Measurements from ENCODE around the gene CD84.
"Not testable (repeated sequence)": the region's sequence is repeated elsewhere in the genome, so short reads cannot be mapped to it uniquely, and the experiment has no call there.

Gene CD84

DNA sequence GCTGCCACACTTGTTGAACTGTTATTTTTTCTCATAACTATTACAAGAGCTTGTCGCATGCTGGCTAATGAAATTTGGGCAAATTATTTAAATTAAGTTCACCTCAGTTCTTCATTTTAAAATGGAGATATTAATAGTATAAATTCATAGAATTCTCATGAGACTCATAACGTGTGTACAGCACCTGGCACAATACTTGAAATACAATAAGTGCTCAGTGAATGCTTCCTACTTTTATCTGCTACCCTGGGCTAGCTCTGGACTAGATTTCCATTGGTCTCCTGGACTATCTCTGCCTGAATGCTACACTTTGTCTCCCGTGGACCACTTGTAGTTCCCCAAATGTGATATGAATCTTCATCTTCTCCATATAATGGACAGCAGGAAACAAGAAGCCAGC lies 57.2 kb downstream of the CD84 start:
- POLR2A ChIA-PET, result no interaction called here
- CTCF ChIA-PET, result no interaction called here
- H3K4me3 ChIP-seq (ENCODE audit: low read depth, low read length), result no peak overlapping the region
- no peak for DNase-seq (ENCODE audit: low read depth, low spot score)
- TF ChIP-seq, protein P1, sequence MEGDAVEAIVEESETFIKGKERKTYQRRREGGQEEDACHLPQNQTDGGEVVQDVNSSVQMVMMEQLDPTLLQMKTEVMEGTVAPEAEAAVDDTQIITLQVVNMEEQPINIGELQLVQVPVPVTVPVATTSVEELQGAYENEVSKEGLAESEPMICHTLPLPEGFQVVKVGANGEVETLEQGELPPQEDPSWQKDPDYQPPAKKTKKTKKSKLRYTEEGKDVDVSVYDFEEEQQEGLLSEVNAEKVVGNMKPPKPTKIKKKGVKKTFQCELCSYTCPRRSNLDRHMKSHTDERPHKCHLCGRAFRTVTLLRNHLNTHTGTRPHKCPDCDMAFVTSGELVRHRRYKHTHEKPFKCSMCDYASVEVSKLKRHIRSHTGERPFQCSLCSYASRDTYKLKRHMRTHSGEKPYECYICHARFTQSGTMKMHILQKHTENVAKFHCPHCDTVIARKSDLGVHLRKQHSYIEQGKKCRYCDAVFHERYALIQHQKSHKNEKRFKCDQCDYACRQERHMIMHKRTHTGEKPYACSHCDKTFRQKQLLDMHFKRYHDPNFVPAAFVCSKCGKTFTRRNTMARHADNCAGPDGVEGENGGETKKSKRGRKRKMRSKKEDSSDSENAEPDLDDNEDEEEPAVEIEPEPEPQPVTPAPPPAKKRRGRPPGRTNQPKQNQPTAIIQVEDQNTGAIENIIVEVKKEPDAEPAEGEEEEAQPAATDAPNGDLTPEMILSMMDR (IDR thresholded peaks at IDR 0.05; ENCODE audit: insufficient read depth, low read length, missing control alignments), result no peak

DNA sequence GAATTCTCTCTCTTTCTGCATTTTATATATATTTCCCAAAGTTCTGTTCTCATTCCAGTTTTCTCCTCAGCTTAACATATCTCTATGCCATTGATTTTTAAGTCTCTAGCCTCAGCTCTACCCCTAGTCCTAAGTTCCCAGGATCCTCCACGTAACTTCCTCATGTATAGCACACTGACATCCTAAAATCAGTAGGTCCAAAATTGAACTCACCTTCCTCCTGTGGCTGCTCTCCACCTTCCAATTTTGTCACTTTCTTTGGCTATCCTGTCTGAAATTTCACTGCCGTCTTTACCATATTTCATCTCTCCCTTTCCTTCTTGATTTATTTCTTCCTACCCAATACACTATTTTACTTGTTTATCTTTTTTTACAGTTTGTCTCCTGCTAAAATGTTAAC lies 57.7 kb downstream of the CD84 start:
- CTCF ChIA-PET, result no interaction called here
- POLR2A ChIA-PET, result no interaction called here
- TF ChIP-seq, protein P1 (IDR thresholded peaks at IDR 0.05; ENCODE audit: insufficient read depth, low read length, missing control alignments), result no peak
- H3K4me3 ChIP-seq (ENCODE audit: low read depth, low read length), result no peak overlapping the region
- no peak for DNase-seq (ENCODE audit: low read depth, low spot score)

DNA sequence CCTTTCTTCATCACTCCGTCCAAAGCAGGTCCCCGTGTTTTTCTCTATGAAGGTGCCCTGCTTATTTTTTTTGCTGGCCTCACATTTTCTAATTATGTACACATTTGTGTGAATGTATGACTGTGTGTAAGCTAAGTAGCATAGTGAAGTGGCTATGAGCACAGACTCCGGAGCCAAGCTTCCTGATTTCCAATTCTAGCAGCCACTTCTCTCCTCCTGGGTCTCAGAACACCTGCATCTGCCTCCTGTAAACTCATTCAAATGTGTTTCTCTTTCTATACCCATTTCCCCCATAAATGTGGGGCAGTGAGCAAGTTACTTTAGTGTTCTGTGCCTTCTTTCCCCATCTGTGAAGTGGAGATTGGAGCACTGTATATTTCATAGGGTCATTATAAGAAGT lies 58.3 kb downstream of the CD84 start:
- no peak overlapping the region for H3K4me3 ChIP-seq (ENCODE audit: low read depth, low read length)
- ChIA-PET POLR2A (no interaction called here), CTCF (no interaction called here)
- TF ChIP-seq, protein P1 (IDR thresholded peaks at IDR 0.05; ENCODE audit: insufficient read depth, low read length, missing control alignments), result no peak
- no peak for DNase-seq (ENCODE audit: low read depth, low spot score)

DNA sequence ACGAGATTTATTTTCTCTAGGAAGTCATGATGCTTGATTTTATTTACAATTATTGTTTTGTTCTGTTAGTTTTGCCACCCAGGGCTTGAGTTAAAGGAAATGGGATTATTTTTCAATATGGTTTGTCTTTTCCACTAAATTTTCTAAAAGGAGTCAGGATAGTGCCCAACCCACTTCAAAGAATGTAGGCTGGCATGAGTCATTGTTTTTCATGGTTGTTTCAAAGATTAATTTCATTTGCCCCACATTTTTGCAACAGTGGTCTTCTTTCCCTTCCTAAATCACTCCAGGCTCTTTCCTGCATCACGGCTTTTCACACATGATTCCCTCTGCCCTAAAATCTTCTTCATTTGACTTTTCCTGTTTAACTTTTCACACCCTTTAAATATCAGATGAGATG lies 58.7 kb downstream of the CD84 start:
- TF ChIP-seq, protein P1 (IDR thresholded peaks at IDR 0.05; ENCODE audit: insufficient read depth, low read length, missing control alignments), result no peak
- ChIA-PET CTCF (no interaction called here), POLR2A (no interaction called here)
- no peak for DNase-seq (ENCODE audit: low read depth, low spot score)
- no peak overlapping the region for H3K4me3 ChIP-seq (ENCODE audit: low read depth, low read length)

DNA sequence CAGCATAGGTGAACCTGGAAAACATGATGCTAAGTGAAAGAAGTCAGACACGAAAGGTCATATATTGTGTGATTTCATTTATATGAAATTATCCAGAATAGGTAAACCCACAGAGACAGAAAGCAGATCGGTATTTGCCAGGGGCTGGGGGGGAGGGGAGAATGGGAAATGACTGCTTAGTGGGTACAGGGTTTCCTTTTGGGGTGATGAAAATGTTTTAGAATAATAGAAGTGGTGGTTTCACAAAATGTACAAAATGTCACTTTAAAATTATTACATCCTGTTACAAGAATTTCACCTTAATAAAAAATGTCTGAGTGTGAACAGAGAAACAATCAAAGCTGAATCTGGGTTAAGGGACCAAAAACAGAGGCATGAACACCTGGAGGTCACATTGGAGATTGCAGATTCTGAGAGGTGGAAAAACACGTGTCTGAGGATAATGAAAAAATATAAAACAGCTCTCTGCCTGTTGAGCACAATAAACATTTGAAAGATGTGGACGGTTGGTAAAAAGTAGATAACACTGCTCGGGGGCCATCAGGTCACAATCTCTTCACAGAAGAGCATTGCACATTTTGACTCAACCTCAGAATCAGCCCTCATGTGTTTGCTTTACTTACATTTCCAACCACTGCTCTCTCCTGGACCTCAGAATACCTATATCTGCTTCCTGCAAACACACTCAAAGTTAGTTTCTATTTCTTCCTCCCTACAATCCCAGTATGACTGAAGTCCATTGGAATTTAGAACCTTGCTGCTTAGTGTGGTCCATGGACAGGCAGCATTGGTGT lies 59.5 kb downstream of the CD84 start:
- TF ChIP-seq, protein P1 (IDR thresholded peaks at IDR 0.05; ENCODE audit: insufficient read depth, low read length, missing control alignments), result no peak
- ChIA-PET POLR2A (no interaction called here), CTCF (no interaction called here)
- no peak for DNase-seq (ENCODE audit: low read depth, low spot score)
- H3K4me3 ChIP-seq (ENCODE audit: low read depth, low read length), result no peak overlapping the region

DNA sequence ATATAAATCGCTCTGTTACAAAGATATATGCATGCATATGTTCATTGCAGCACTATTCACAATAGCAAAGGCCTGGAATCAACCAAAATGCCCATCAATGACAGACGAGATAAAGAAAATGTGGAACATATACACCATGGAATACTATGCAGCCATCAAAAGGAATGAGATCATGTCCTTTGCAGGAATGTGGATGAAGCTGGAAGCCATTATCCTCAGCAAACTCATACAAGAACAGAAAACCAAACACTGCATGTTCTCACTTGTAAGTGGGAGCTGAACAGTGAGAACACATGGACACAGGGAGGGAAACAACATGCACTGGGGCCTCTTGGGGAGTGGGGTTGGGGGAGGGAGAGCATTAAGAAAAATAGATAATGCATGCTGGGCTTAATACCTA lies 61.8 kb downstream of the CD84 start:
- CTCF ChIA-PET; DNase-seq (ENCODE audit: low read depth, low spot score); H3K4me3 ChIP-seq (ENCODE audit: low read depth, low read length); POLR2A ChIA-PET: not testable (repeated sequence)

DNA sequence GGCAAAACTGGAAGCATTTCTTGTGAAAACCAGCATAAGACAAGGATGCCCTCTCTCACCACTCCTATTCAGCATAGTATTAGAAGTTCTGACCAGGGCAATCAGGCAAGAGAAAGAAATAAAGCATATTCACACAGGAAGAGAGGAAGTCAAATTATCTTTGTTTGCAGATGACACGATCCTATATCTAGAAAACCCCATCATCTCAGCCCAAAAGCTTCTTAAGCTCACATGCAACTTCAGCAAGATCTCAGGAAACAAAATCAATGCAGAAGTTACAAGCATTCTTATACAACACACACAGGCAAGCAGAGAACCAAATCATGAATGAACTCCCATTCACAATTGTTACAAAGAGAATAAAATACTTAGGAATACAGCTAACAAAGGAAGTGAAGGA lies 63.4 kb downstream of the CD84 start:
- H3K4me3 ChIP-seq (ENCODE audit: low read depth, low read length); DNase-seq (ENCODE audit: low read depth, low spot score); POLR2A ChIA-PET; CTCF ChIA-PET: not testable (repeated sequence)
